Neural cell (in vitro differentiated cells): Measurements from ENCODE around the gene SUMF1. TPM values are rescaled to one million over a fixed set of nuclear protein-coding genes. Genes with fewer than 3 reads are reported as not detected.
A peak's percentile ranks its signal among the peaks of the same experiment; 100 is the strongest.

Experiments
- H2AFZ ChIP-seq: fragments of 200-600, 300-800 bp; sonication (generic), shearing (Covaris generic); 2 replicates; pipeline ENCODE4 v1.6.0; 2014; ENCODE audit warnings: low read depth, mild to moderate bottlenecking, antibody characterized with exemption, low read length, moderate library complexity
- H3F3A ChIP-seq: fragments of 200-600 bp; shearing (Covaris generic); 2 replicates; pipeline ENCODE4 v1.6.1; 2016; ENCODE audit warnings: mild to moderate bottlenecking, moderate library complexity, mixed read lengths, antibody characterized with exemption, low read length; ENCODE audit not compliant: insufficient read depth, poor library complexity, severe bottlenecking
- H3K27ac ChIP-seq: fragments of 200-600, 300-800 bp; sonication (generic), shearing (Covaris generic); 2 replicates; pipeline ENCODE4 v1.5.1; 2014; ENCODE audit warnings: mild to moderate bottlenecking, low read length, moderate library complexity
- H3K27me3 ChIP-seq: fragments of 300-800, 200-600 bp; sonication (generic), shearing (Covaris generic); 2 replicates; pipeline ENCODE4 v1.6.0; 2014; ENCODE audit warnings: mild to moderate bottlenecking, low read depth, low read length, moderate library complexity; ENCODE audit not compliant: insufficient read depth
- H3K36me3 ChIP-seq: fragments of 300-800, 200-600 bp; sonication (generic), shearing (Covaris generic); 2 replicates; pipeline ENCODE4 v1.5.1; 2014; ENCODE audit warnings: mild to moderate bottlenecking, antibody characterized with exemption, low read length, moderate library complexity; ENCODE audit not compliant: insufficient read depth
- H3K4me2 ChIP-seq: fragments of 300-800, 200-600 bp; sonication (generic), shearing (Covaris generic); 2 replicates; pipeline ENCODE4 v1.6.0; 2014; ENCODE audit warnings: mild to moderate bottlenecking, low read length
- H3K4me3 ChIP-seq: fragments of 300-800, 200-600 bp; sonication (generic), shearing (Covaris generic); 2 replicates; pipeline ENCODE4 v1.5.1; 2014; ENCODE audit warnings: mild to moderate bottlenecking, low read length, moderate library complexity
- H3K79me2 ChIP-seq: fragments of 200-600 bp; shearing (Covaris generic); replicated peaks from 2 replicates; pipeline ENCODE4 v1.6.0; 2014; ENCODE audit warnings: mild to moderate bottlenecking, low read length, moderate library complexity; ENCODE audit not compliant: insufficient read depth
- H3K9ac ChIP-seq: fragments of 300-800, 200-600 bp; sonication (generic), shearing (Covaris generic); 2 replicates; pipeline ENCODE4 v1.6.1; 2016; ENCODE audit warnings: mild to moderate bottlenecking, low read length, mixed read lengths
- H3K9me2 ChIP-seq: fragments of 200-600 bp; shearing (Covaris generic); 2 replicates; pipeline ENCODE4 v1.6.1; 2016; ENCODE audit warnings: mild to moderate bottlenecking, low read length, mixed read lengths; ENCODE audit not compliant: insufficient read depth
- H3K9me3 ChIP-seq: fragments of 200-600, 300-800 bp; sonication (generic), shearing (Covaris generic); 2 replicates; pipeline ENCODE4 v1.6.1; 2016; ENCODE audit warnings: mild to moderate bottlenecking, mixed run types, low read length, moderate library complexity, mixed read lengths
- H4K20me1 ChIP-seq: fragments of 200-600 bp; shearing (Covaris generic); 2 replicates; pipeline ENCODE4 v1.6.1; 2016; ENCODE audit warnings: mild to moderate bottlenecking, mixed run types; ENCODE audit not compliant: insufficient read depth
- EP300 ChIP-seq: fragments of 450-650 bp; conservative IDR thresholded peaks from 2 replicates; pipeline ENCODE4 v1.6.1; 2014; ENCODE audit warnings: antibody characterized with exemption, mild to moderate bottlenecking, moderate library complexity; ENCODE audit not compliant: poor library complexity, severe bottlenecking
- EZH2 ChIP-seq: fragments of 200-600, 300-800 bp; shearing (Covaris generic), sonication (generic); IDR thresholded peaks from 2 replicates; pipeline ENCODE4 v1.6.1; 2014; ENCODE audit warnings: antibody characterized with exemption, low read length, borderline replicate concordance, mild to moderate bottlenecking; ENCODE audit not compliant: insufficient read depth, poor library complexity, severe bottlenecking
- MXI1 ChIP-seq: fragments of 450-650 bp; conservative IDR thresholded peaks from 2 replicates; pipeline ENCODE4 v1.6.1; 2014; ENCODE audit warnings: antibody characterized with exemption, mild to moderate bottlenecking; ENCODE audit not compliant: poor library complexity, severe bottlenecking
- POLR2AphosphoS5 ChIP-seq: IDR thresholded peaks from 2 replicates; pipeline ENCODE4 v1.6.1; 2012
- RAD21 ChIP-seq: fragments of 450-650 bp; conservative IDR thresholded peaks from 2 replicates; pipeline ENCODE4 v1.6.1; 2014; ENCODE audit warnings: antibody characterized with exemption, mild to moderate bottlenecking, moderate library complexity
- SMC3 ChIP-seq: fragments of 450-650 bp; conservative IDR thresholded peaks from 2 replicates; pipeline ENCODE4 v1.6.1; 2014; ENCODE audit warnings: antibody characterized with exemption, mild to moderate bottlenecking, moderate library complexity; ENCODE audit not compliant: poor library complexity
- TAF1 ChIP-seq: IDR thresholded peaks from 2 replicates; pipeline ENCODE4 v1.6.1; 2012; ENCODE audit warnings: low read depth
- polyA plus RNA-seq: library from polyadenylated mRNA; depleted of rRNA; stranded (reverse); fragments of >200 nt; gene quantifications from 2 replicates; pipeline ENCODE4 v1.2.3, GENCODE V29; 2014
- TF ChIP-seq, protein P1 (sequence below): fragments of 450-650 bp; IDR thresholded peaks from 2 replicates; pipeline ENCODE4 v1.5.1; 2014; ENCODE audit warnings: antibody characterized with exemption, mild to moderate bottlenecking, moderate library complexity; ENCODE audit not compliant: poor library complexity, severe bottlenecking
- TF ChIP-seq, protein P2 (sequence below): IDR thresholded peaks from 2 replicates; pipeline ENCODE4 v1.6.1; 2012; ENCODE audit warnings: borderline replicate concordance

Gene SUMF1
- polyA plus RNA-seq, 1 donor from 2014 or later: 3.6 TPM

DNA sequence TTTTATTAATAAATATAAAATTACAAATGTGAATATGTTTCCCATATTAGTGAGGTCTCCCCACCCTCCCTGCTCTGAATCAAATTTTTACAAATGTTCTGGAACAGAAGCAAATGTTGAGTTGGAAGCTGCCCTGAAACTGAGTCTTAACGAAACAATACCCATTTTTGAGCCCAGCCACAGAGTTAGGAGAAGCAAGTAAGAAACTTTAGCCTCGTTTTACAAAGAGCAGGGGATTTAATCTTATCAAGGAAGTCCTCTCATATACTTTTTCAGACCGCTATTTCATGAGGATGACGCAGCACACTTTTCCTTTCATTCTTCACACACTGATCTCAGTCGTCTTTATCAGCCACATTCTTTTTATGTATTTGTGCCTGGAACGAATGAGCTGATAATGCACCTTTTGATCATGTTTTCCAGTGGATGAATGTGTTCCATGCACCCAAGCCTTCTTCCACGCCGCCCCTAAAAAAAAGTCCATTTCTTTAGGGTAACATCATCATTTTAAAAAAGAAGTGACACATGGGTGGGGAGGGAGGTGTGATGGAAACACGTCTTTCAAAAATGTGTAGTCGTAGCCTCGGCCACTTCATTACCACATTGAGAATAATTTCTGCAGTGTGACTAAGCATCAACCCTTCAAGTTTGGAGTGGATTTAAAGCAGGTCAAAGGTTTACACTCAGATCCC is 115.8 kb downstream of the SUMF1 start:
- Histone ChIP-seq H4K20me1 (no peaks in the 10 kb centered on the region), H3F3A (no peaks in the 10 kb centered on the region), H3K4me3 (no peak overlapping the region), H3K4me2 (no peak overlapping the region), H3K36me3 (no peaks in the 10 kb centered on the region), H3K27me3 (no peaks in the 10 kb centered on the region), H3K79me2 (no peaks in the 10 kb centered on the region), H3K9me2 (no peaks in the 10 kb centered on the region), H3K9ac (no peak overlapping the region), H3K27ac (no peak overlapping the region), H2AFZ (no peak overlapping the region), H3K9me3 (no peaks in the 10 kb centered on the region)
- TF ChIP-seq, protein P1, sequence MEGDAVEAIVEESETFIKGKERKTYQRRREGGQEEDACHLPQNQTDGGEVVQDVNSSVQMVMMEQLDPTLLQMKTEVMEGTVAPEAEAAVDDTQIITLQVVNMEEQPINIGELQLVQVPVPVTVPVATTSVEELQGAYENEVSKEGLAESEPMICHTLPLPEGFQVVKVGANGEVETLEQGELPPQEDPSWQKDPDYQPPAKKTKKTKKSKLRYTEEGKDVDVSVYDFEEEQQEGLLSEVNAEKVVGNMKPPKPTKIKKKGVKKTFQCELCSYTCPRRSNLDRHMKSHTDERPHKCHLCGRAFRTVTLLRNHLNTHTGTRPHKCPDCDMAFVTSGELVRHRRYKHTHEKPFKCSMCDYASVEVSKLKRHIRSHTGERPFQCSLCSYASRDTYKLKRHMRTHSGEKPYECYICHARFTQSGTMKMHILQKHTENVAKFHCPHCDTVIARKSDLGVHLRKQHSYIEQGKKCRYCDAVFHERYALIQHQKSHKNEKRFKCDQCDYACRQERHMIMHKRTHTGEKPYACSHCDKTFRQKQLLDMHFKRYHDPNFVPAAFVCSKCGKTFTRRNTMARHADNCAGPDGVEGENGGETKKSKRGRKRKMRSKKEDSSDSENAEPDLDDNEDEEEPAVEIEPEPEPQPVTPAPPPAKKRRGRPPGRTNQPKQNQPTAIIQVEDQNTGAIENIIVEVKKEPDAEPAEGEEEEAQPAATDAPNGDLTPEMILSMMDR: no peak
- TF ChIP-seq RAD21 (no peak), POLR2AphosphoS5 (no peak), EZH2 (no peak), SMC3 (no peak), MXI1 (no peak), TAF1 (no peak), EP300 (no peak)
- TF ChIP-seq, protein P2, sequence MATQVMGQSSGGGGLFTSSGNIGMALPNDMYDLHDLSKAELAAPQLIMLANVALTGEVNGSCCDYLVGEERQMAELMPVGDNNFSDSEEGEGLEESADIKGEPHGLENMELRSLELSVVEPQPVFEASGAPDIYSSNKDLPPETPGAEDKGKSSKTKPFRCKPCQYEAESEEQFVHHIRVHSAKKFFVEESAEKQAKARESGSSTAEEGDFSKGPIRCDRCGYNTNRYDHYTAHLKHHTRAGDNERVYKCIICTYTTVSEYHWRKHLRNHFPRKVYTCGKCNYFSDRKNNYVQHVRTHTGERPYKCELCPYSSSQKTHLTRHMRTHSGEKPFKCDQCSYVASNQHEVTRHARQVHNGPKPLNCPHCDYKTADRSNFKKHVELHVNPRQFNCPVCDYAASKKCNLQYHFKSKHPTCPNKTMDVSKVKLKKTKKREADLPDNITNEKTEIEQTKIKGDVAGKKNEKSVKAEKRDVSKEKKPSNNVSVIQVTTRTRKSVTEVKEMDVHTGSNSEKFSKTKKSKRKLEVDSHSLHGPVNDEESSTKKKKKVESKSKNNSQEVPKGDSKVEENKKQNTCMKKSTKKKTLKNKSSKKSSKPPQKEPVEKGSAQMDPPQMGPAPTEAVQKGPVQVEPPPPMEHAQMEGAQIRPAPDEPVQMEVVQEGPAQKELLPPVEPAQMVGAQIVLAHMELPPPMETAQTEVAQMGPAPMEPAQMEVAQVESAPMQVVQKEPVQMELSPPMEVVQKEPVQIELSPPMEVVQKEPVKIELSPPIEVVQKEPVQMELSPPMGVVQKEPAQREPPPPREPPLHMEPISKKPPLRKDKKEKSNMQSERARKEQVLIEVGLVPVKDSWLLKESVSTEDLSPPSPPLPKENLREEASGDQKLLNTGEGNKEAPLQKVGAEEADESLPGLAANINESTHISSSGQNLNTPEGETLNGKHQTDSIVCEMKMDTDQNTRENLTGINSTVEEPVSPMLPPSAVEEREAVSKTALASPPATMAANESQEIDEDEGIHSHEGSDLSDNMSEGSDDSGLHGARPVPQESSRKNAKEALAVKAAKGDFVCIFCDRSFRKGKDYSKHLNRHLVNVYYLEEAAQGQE: no peak

DNA sequence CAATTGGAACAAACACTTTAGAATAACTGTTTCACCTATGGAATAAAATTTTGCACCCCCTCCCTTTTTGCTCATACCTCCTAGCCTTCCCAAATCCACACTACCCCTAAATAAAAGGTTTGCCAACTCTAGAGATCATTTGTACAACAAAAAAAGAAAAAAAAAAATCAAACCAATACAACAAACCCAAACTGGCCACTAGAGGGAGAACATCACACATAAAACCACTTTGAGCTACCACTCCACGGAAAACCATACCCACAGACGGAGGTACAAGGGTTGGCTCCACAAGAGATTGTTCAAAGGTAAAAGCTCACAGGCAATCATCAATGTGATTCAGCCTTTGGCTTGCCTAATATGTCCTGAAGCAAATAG is 116.3 kb downstream of the SUMF1 start:
- Histone ChIP-seq H3K27me3 (no peaks in the 10 kb centered on the region), H4K20me1 (no peaks in the 10 kb centered on the region), H3K36me3 (no peaks in the 10 kb centered on the region), H3K9me3 (no peaks in the 10 kb centered on the region), H3K4me2 (no peak overlapping the region), H3F3A (no peaks in the 10 kb centered on the region), H3K27ac (no peak overlapping the region), H3K4me3 (no peak overlapping the region), H3K9ac (no peak overlapping the region), H3K79me2 (no peaks in the 10 kb centered on the region), H2AFZ (no peak overlapping the region), H3K9me2 (no peaks in the 10 kb centered on the region)
- TF ChIP-seq EZH2 (no peak), TAF1 (no peak), MXI1 (no peak), RAD21 (peak; percentile 80), EP300 (no peak), POLR2AphosphoS5 (no peak), SMC3 (peak; percentile 78)
- TF ChIP-seq, protein P2: no peak
- TF ChIP-seq, protein P1: peak; percentile 81
